Purkinje cell (primary cell): Measurements from ENCODE around the gene KCNE1. TPM values are rescaled to one million over a fixed set of nuclear protein-coding genes. Genes with fewer than 3 reads are reported as not detected.

Experiments used
- polyA plus RNA-seq: library from polyadenylated mRNA; unstranded; fragments of >200 nt; fragmentation: Nextera tagmentation; gene quantifications from 2 replicates; pipeline ENCODE4 v1.2.1, GENCODE V29; 2014

KCNE1 gene
- polyA plus RNA-seq, result not detected in 2 replicates

DNA sequence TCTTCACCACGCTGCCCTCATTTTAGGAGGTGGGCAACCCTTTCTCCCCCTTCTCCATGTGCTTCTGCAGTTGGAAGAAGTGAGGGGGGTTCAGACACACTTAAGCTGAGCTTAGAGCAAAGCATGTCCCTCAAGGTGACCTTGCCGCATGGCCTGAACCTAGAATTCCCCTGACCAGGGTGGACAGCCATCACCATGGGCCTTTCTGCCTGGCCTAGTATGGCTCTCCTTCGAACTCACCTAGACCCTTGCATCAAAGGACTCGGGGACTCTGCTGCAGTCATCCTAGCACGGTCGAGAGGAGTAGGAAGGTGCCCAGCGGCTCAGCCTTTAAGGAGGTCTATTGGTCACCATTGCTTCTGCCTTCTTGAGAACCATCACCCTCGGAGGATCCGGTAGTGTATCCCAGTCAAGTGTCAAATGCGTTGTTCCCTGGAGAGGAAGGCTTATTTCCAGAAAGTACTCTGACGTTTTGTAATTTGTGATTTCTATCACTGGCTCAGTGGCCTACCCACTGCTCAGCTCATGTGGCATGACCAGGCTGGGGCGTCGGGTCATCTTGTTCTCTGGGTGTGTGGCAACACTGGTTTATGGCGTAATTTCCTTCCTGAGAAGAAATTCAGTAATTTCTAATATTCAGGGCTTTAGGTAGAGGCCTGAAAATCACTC lies at the start of gene KCNE1:
Gene KCNE1 (minus strand): TSS at position 424 of the 669 bp plus-strand sequence. CDS start 62,576 bp downstream, outside the sequence.

DNA sequence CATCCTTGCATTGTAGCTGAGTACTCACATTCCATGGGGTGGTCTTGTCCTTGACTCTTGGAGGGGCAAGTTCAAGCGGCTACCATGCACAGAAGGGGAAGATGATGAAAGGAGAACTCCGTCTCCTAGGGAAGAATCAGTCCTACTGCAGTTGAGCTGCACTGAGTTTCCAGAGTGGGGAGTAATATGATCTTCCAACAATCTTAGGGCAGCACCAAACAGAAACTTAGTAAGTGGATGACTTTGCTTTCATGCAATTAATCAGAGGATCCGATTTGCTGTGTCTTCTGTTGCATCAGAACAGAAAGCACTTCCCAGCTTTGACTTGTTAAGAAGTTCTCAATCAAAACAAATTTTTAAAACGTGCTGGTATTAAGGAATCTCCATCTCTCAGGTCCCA lies 88.2 kb downstream of the KCNE1 start, which contains the start of gene SMIM34:
Gene SMIM34 (minus strand): TSS at position 147 of the 400 bp plus-strand sequence. CDS start 112 bp downstream, at position 35.

Other genes with a start within 250 kb of the KCNE1 start
- 0.31 TPM in 1 of 2 replicates, not detected in the other for gene KCNE2, start 148.2 kb downstream of the KCNE1 start, polyA plus RNA-seq
- gene SMIM11, start 136.7 kb downstream of the KCNE1 start, polyA plus RNA-seq, result 10.0 and 28.7 TPM in 2 replicates
- gene SMIM34, start 88.3 kb downstream of the KCNE1 start, polyA plus RNA-seq, result not detected in 2 replicates
- 44.5 and 56.7 TPM in 2 replicates for gene RCAN1, start 102.9 kb upstream of the KCNE1 start, polyA plus RNA-seq
- not detected in 2 replicates for gene CLIC6, start 156.8 kb upstream of the KCNE1 start, polyA plus RNA-seq